GM18499 (cell line): ENCODE data around the gene LRRC8A.
A peak's percentile ranks its signal among the peaks of the same experiment; 100 is the strongest.
"Not testable (repeated sequence)": the region's sequence is repeated elsewhere in the genome, so short reads cannot be mapped to it uniquely, and the experiment has no call there.

Experiments used
- ATAC-seq: cut with Tn5 transposase; IDR thresholded peaks from one replicate; pipeline ENCODE4 v1.9.1; 2021; ENCODE audit warnings: moderate number of reproducible peaks; ENCODE audit not compliant: insufficient read depth, unreplicated experiment

LRRC8A gene

DNA sequence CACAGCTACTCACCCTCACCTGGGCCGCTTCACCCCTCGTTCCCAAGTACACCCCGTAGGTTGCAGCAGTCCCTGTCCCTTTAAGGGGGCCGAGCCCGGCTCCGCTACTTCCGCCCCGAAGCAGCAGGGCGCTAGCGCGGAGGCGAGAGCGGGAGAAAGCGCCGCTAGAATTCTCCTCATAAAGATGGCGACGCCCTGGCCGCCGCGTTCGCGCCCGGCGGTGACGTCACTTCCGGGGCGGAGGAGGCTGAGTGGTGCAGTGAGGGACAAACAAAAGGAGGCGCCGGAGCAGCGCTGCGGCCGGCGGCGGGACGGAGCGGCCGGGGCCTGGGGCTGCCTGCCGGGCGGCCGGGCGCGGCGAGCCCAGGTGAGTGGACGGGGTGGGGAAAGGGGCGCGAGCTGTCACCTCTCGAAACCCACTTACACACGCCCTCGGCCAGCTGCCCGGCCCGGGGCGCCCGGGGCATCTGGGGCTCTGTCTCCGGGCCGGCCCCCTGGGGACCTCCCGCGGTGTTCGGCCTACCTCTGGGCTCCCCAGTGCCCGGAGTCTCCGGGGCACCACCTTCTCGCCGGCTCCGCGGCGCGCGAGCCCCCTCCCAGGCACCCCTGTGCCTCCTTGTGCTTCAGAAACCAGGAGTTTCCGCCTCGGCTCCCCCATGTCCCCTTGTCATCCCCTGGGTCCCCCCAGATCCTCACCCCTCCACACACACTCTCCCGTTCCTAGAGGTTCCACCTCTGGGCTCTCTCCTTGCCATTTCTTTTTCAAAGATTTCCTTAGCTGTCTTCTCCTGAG lies at the start of gene LRRC8A, which contains the start of gene KYAT1:
TSS of gene LRRC8A (plus strand) at position 250 of the 793 bp plus-strand sequence. CDS start 25,032 bp downstream, outside the sequence.
TSS of gene KYAT1 (minus strand) at position 67 of the 793 bp plus-strand sequence. CDS start 36,545 bp downstream, outside the sequence.
- ATAC-seq: peak; percentile 58

DNA sequence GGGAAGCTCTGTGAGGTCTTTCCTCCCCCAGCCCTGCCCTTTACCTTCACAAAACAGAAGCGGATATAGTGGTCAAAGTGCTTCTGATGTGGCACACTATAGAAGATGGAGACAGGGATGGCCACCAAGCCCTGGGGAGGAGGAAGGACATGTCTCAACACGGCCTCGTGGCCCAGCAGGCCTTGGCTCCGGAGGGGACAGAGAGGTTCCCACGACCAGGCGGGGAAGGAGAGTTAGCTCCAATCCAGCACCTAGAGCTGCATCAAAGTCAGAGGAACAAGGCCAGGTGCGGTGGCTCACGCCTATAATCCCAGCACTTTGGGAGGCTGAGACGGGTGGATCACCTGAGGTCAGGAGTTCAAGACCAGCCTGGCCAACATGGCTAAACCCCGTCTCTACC lies 48.2 kb upstream of the LRRC8A start:
- ATAC-seq: no peak

DNA sequence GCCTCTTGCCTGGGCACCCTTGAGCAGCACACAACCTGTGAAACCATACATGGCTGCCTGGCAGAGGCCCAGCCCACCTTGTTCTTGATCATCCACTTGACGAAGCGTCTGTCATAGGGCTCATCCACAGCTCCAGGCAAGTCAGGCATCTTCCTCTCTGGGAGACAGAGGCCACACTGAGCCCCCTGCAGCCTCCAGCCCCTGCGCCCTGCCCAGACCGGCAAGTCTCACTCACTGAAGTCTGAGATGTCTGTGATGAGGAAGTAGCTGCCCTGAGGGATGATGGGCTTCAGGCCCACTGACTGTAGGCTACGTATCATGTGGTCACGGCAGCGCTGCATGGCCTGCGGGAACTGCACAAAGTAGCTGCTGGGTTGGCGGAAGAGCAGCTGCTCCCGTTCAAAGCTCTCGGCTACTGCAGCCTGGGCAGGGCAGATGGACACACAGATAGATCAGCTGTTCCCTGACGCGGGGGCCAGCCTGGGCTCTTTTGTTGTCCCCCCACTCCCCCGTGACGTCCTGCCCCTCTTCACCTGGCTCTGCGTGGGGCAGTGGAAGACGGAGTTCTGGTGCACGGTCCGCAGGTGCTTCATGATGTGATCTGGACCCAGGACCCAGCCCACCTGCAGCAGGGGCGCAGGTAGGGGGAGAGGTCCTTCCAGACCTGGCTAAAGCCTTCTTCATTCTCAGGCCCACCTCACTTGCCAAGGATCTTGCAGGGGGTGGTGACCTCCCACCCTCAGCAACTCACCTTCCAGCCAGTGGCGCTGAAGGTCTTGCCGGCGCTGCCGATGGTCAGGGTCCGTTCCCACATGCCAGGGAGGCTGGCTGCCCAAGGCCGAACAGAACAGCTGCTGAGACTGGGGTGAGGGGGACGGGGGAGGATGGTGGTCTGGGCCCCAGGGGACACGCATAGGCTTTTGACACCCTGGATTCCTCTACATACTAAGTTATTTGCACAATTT lies 46.4 kb upstream of the LRRC8A start:
- no peak for ATAC-seq

DNA sequence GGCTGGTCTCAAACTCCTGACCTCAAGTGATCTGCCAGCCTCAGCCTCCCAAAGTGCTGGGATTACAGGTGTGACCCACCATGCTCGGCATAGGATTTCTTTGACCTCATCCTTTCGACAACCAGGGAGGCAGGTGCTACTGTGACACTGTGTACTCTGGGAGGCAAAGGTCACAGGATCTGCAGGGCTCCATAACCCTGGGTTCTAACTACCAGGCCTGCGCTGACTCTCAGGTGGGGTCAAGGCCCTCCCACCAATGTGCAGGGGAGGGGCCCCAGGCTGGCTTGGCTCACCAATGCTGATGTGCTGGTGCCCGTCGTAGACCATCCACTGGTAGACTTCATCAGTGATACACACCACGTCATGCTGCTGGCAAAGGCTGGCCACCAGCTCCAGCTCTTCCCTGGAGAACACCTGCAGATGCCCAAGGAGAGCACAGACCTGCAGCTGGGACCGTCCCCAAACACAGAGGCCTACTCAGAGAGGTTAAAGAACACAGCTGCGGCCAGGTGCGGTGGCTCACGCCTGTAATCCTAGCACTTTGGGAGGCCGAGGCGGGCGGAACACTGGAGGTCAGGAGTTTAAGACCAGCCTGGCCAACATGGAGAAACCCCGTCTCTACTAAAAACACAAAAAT lies 45.3 kb upstream of the LRRC8A start:
- no peak for ATAC-seq

DNA sequence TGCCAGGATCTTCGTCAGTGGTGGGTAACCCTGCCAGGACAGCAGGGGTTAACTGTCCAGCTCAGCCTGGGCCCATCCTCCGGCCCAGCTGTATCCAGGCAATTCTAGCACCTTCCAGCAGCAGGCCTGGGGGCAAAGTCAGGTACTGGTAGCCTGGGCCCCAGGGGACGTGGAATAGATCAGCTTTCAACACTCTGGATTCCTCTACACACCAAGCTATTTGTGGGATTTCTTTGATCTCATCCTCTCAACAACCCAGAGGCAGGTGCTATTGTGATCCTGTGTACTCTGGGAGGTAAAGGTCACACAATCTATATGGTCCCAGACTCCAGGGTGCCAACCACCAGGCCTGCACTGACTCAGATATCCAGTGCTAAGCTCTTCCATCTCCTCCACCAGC lies 43.6 kb upstream of the LRRC8A start:
- ATAC-seq: no peak

DNA sequence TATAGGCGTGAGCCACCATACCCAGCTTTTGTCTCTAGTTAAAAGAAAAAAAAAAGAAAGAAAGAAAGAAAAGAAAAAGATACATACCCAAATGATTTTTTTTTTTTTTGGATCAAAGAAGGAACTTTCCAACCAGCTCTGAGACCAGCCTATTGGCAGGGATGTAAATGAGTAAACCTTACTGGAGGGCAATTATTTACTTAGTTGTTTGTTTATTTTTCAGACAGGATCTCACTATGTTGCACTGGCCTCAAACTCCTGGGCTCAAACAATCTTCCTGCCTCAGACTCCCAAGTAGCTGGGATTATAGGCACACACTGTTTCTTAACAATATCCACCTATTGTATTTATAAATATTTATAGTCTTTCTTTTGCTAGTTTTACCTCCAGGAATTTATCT lies 41.4 kb upstream of the LRRC8A start:
- no peak for ATAC-seq

DNA sequence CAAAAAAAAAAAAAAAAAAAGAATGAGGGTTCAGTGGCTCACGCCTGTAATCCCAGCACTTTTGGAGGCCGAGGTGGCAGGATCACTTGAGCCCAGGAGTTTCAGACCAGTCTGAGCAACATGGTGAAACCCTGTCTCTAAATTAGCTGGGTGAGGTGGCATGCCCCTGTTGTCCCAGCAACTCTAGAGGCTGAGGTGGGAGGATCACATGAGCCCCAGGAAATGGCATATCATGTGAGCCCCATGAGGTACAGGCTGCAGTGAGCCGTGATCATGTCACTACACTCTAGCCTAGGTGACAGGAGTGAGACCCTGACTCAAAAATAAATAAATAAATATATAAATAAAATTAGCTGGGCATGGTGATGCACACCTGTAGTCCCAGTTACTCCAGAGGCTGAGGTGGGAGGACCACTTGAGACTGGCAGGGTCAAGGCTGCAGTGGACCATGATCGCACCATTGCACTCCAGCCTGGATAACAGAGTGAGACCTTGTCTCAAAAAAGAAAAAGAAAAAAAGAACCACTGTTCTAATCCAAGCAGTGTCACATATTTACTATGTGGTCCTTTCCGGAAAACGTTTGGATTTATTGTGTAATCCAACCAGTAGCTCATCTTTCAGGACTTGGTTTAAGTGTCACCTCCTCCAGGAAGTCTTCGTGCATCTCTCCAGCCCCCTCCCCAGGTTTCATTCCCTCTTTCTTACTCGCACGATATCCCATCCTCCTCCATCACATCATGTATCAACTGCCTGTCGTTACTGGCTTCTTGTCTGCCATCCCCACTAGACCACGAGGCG lies 40.0 kb upstream of the LRRC8A start:
- no peak for ATAC-seq

DNA sequence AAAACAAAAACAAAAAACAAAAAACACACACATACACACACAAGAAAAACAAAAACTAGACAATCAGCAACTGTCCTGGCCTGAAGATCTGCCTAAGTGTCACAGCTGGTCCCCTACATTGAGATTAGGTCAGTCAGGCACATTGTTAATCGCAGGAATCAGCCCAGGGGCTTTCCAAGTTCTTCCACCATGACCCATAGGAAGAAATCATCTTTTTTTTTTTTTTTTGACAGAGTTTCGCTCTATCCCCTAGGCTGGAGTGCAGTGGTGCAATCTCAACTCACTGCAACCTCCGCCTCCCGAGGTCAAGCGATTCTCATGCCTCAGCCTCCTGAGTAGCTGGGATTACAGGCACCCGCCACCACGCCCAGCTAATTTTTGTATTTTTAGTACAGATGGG lies 38.8 kb upstream of the LRRC8A start:
- not testable (repeated sequence) for ATAC-seq

DNA sequence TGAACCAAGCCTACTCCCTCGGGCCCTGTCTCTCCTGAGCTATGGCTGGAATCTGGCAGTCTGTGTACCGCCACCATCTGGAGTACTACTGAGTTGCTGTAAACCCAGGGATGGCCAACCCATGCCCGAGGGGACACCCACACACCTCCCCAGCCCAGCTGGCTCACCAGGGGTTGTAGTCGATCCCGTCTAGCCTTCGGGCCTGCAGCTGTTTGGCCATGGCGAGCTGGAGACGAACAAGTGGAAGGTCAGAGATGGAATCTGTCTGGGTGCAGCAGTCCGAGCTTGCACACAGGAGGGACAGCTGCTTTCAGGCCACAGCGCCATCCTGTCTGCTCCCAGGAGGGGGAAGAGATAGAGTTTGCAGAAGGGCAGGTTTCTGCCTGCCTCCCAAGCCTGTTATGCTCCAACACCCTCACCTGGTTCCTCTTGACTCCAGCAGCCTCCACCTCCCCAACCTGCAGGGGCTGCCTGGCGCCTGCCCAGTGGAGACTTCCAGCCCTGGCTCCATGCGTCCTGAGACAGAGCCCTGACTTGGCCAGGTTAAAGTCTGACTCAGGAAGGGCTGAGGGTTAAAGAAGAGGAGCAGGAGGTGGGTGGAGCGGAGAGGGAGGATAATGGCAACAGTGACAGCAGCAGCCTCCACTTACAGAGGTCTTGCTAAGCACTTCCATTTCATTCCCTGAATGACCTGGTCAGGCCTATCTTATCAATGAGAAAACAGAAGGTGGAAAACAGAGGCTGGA lies 36.6 kb upstream of the LRRC8A start:
- no peak for ATAC-seq

DNA sequence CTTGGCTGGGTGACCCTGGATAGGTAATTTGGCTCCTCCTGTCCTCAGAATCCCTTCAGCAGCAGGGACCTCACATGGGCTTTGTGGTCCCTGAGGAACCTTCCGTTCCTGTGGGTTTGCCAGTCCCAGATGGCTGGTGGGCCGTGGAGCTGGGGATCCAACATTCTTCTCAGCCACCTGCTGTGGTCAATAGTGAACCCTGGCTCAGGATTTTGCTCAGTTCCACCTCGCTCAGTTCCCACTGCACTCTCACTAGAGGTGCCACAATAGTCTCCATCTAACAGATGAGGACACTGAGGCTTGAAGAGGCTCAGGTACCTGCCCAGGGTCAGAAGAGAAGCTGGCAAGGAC lies 35.3 kb upstream of the LRRC8A start:
- no peak for ATAC-seq

DNA sequence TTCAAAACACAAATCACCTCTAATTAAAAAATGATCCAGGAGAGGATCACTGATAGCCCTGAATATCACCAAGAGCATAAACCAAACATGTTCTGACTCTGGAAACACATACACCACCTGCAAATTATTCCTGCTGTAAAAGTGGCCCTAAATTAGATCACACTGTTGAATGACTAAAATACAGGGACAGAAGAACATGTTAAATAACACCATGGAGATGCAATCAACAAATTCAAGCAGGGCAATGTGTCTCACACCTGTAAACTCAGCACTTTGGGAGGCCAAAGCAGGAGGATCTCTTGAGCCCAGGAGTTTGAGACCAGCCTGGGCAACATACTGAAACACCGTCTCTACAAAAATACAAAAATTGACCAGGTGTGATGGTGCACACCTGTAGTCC lies 34.1 kb upstream of the LRRC8A start:
- no peak for ATAC-seq

DNA sequence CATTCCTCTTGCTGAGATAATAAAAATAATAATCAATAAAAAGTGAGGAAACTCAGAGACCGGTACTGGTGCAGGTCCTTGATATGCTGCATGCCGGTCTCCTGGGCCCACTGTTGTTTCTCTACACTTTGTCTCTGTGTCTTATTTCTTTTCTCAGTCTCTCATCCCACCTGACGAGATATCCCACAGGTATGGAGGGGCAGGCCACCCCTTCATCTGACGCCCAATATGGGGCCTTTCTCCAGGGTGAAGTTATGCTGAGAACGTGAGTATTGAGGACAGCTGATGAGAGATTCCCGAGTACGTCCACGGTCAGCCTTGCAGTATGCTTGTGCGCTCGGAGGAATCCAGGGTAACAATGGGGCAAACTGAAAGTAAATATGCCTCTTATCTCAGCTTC lies 30.9 kb upstream of the LRRC8A start:
- ATAC-seq: not testable (repeated sequence)

DNA sequence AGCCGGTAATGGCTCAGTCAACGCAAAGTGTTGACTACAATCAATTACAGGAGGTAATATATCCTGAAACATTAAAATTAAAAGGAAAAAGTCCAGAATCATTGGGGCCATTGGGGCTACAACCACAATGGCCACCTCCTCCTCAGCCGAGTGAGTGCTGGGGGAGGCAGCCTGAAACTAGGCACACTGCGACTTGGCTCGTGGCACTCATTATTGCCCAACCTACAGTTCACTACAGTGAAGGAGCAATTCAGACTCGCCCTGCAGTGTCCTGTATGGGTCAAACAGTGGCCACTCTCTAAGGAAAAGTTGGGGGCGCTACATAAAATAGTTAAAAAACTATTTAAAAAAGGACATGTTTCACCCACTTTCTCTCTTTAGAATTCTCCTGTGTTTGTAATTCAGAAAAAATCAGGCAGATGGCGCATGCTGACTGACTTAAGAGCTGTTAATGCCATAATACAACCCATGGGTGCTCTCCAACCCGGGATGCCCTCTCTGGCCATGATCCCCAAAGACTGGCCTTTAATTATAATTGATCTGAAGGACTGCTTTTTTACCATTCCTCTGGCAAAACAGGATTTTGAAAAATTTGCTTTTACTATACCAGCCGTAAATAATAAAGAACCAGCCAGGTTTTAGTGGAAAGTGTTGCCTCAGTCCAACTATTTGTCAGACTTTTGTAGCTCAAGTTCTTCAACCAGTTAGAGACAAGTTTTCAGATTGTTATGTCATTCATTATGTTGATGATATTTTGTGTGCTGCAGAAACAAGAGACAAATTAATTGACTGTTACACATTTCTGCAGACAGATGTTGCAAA lies 29.9 kb upstream of the LRRC8A start:
- ATAC-seq: not testable (repeated sequence)

DNA sequence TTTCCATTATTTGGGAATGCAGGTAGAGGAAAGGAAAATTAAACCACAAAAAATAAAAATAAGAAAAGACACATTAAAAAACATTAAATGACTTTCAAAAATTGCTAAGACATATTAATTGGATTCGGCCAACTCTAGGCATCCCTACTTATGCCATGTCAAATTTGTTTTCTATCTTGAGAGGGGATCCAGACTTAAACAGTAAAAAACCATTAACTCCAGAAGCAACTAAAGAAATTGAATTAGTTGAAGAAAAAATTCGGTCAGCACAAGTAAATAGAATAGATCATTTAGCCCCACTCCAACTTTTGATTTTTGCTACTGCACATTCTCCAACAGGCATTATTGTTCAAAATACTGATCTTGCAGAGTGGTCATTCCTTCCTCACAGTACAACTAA lies 29.3 kb upstream of the LRRC8A start:
- ATAC-seq: not testable (repeated sequence)

DNA sequence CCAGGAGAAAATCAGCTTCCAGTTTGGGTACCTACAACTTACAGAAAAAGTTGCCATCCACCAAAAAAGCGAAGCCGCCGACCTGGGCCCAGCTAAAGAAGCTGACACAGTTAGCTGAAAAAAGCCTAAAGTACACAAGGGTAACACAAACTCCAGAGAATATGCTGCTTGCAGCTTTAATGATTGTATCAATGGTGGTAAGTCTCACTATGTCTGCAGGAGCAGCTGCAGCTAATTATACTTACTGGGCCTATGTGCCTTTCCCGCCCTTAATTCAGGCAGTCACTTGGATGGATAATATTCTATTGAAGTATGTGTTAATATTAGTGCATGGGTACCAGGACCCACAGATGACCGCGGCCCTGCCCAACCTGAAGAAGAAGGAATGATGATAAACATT lies 27.5 kb upstream of the LRRC8A start:
- not testable (repeated sequence) for ATAC-seq

DNA sequence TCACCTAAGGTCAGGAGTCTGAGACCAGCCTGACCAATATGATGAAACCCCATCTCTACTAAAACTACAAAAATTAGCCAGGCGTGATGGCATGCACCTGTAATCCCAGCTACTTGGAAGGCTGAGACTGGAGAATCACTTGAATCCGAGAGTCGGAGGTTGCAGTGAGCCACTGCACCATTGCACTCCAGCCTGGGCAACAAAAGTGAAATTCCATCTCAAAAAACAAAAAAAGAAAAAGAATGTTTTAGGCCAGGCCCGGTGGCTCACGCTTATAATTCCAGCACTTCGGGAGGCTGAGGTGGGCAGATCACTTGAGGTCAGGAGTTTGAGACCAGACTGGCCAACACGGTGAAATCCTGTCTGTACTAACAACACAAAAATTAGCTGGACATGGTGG lies 23.5 kb upstream of the LRRC8A start:
- ATAC-seq: not testable (repeated sequence)

DNA sequence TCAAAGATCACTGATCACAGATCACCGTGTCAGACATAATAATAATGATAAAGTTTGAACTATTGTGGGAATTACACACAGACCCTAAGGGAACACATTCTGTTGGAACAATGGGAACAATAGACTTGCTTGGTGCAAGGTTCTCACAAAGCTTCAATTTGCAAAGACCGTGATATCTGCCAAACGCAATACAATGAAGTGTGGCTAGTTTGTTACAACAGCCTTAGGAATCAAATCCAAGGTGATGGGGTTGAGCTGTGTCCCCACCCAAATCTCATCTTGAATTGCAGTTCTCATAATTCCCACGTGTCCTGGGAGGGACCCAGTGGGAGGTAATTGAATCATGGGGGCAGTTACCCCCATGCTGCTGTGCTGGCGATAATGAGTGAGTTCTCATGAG lies 21.0 kb upstream of the LRRC8A start:
- no peak for ATAC-seq

DNA sequence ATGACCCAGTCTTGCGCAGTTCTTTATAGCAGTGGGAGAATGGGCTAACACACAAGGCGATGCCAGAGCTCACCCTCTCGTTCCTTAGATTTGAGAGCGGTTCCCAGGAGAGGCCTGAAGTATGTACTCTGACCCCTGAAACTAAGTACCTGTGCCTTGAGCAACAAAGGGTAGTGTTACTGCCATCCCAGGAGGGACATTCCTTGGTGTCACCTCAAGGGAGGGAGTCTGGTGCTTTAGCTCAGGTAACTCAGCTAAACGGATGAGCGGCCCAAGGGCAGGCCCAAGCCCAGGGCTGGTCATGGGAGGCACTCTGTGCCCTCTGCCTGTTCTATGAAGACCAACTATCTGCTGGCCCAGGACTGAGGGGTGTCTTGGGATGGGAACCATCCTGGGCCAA lies 20.4 kb upstream of the LRRC8A start:
- ATAC-seq: no peak
